AG09319 (cell line): ENCODE results near the gene FAM3C.

ENCODE experiments used
- DNase-seq: peaks from one replicate; pipeline ENCODE4 v3.0.0-alpha.2; 2010; ENCODE audit warnings: low read depth; ENCODE audit errors: extremely low read depth
- CTCF ChIP-seq: IDR thresholded peaks from 2 replicates; pipeline ENCODE4 v1.5.1; 2011; ENCODE audit warnings: low read depth, mild to moderate bottlenecking, inconsistent platforms, low read length, moderate library complexity

The FAM3C gene

GRCh38 chr7:121355574-121355973 lies 40.5 kb downstream of the FAM3C start:
- no peak for DNase-seq
- no peak for TF ChIP-seq CTCF

- no peak for DNase-seq
- no peak for TF ChIP-seq CTCF
These were observed 43.8 kb downstream of the FAM3C start for GRCh38 chr7:121352323-121352722.

DNA sequence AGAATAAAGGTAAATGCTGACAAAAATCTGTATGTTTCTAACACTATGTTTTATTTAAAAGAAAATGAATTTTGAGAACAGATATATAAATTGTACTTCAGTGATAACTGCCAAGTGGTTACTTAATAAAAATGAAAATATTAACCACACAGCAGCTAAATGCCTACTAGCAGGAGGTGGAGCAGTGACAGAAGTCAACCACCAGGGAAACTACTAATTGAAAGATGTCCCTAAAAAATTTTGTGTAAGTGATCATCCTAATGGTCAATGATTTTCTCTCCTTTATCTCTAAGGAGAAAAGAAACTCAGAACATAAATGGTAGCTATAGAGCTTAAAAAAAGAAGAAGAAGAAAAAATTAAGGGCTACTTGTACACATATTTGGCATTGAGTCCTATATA lies 44.4 kb downstream of the FAM3C start:
- no peak for DNase-seq
- no peak for TF ChIP-seq CTCF

- DNase-seq = no peak
- TF ChIP-seq CTCF = no peak
These were observed 51.6 kb downstream of the FAM3C start for GRCh38 chr7:121344497-121344896.

DNA sequence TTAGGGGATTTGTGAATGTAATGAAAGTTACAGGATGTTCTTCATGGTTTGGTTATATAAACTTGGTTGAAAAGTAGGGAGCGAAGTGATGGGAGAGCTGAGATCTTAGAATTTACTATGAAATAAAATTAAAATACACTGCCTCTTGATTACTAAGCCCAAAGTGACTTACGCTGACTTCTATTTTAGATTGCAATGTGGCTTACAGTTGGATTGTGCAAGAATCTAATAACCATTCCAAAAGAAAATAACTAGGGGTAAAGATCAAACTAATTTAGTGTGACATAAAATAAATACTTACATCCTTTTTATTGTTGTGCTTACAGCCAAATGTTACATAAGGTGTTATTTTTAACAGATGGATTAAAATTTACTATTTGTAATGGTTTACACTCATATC lies 52.0 kb downstream of the FAM3C start:
- TF ChIP-seq CTCF = no peak
- DNase-seq = no peak

DNA sequence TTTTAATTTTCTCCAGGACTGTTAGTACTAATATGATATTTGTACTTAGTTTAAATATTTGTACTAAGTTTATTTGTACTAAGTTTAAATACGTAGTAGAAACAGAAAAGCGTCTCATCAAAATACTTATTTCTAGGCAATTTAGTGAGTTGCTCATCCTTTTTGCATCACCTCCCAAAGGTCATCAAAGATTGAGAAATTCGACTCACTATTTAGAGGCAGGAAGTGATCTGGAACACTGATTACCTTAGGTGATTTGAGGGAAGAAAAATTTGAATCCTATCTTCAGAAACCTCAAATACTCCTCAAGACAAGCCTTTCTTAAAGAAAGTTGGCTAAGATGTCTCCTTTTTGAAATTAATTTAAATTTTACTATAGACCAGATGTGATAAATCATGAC lies 52.8 kb downstream of the FAM3C start:
- DNase-seq = no peak
- TF ChIP-seq CTCF = no peak

DNA sequence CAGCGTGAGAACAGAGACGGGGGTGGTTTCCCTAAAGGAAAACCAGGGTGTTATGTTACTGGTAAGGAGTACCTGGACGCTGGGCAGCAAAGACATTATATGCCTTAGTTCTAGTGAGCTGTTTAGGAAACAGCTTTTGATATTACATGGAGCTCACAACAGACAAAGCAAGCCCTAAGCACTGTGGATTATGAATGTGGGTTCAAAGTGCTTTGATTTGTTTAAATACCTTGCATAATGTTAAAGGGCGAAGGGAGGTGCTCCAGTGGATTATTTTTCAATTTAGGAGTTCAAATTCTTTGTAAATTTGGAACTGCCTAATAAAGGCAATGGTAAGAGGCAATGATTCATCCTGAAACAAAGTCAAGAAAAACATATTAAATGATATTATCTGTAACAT lies 53.5 kb downstream of the FAM3C start:
- DNase-seq = no peak
- no peak for TF ChIP-seq CTCF
